GM21619 (cell line): ENCODE data around the gene RAB27A.
"Not testable (repeated sequence)": the region's sequence is repeated elsewhere in the genome, so short reads cannot be mapped to it uniquely, and the experiment has no call there.

Experiments used
- ATAC-seq: cut with Tn5 transposase; IDR thresholded peaks from one replicate; pipeline ENCODE4 v1.9.1; 2021; ENCODE audit not compliant: unreplicated experiment

RAB27A gene

GRCh38 chr15:55289746-55290527, at the start of gene RAB27A:
Gene RAB27A, minus strand, starts transcription at chr15:55289813. Its CDS starts 54,879 bp downstream, at chr15:55234934.
- peak; percentile 72 for ATAC-seq

- no peak for ATAC-seq
Measured at GRCh38 chr15:55337160-55337559, 47.5 kb upstream of the RAB27A start.

- no peak for ATAC-seq
Measured at GRCh38 chr15:55334997-55335396, 45.4 kb upstream of the RAB27A start.

- ATAC-seq: no peak
Measured at GRCh38 chr15:55334371-55334770, 44.8 kb upstream of the RAB27A start.

- ATAC-seq: no peak
Measured at GRCh38 chr15:55327387-55327786, 37.8 kb upstream of the RAB27A start.

- ATAC-seq: no peak
Measured at GRCh38 chr15:55322467-55322866, 32.9 kb upstream of the RAB27A start.

- no peak for ATAC-seq
Measured at GRCh38 chr15:55320963-55321362, 31.4 kb upstream of the RAB27A start.

GRCh38 chr15:55320238-55320550, 30.6 kb upstream of the RAB27A start:
- no peak for ATAC-seq

GRCh38 chr15:55319537-55320237, 30.1 kb upstream of the RAB27A start:
- peak; percentile 34 for ATAC-seq

- ATAC-seq: peak; percentile 94
Measured at GRCh38 chr15:55318588-55319494, 29.2 kb upstream of the RAB27A start, which contains the start of the genes PIGB and PIGBOS1. Gene PIGB, plus strand, starts transcription at chr15:55319222. Its CDS starts 29 bp downstream, at chr15:55319251. Gene PIGBOS1, minus strand, starts transcription at chr15:55319123. Its CDS starts 1,331 bp downstream, at chr15:55317792.

GRCh38 chr15:55302801-55303200, 13.2 kb upstream of the RAB27A start:
- ATAC-seq: not testable (repeated sequence)

GRCh38 chr15:55297315-55297714, 7.7 kb upstream of the RAB27A start:
- ATAC-seq: no peak

- ATAC-seq: peak; percentile 68
Measured at GRCh38 chr15:55290528-55291057, 980 bp upstream of the RAB27A start.

GRCh38 chr15:55289011-55289745, 435 bp downstream of the RAB27A start:
- ATAC-seq: peak; percentile 36

GRCh38 chr15:55288006-55288717, 1.5 kb downstream of the RAB27A start:
- ATAC-seq: no peak

- not testable (repeated sequence) for ATAC-seq
Measured at GRCh38 chr15:55286442-55287189, 3.0 kb downstream of the RAB27A start.

GRCh38 chr15:55284426-55284825, 5.2 kb downstream of the RAB27A start:
- ATAC-seq: no peak

GRCh38 chr15:55283379-55284147, 6.0 kb downstream of the RAB27A start:
- ATAC-seq: no peak
